ENCODE data around the gene SETD2.

DNA sequence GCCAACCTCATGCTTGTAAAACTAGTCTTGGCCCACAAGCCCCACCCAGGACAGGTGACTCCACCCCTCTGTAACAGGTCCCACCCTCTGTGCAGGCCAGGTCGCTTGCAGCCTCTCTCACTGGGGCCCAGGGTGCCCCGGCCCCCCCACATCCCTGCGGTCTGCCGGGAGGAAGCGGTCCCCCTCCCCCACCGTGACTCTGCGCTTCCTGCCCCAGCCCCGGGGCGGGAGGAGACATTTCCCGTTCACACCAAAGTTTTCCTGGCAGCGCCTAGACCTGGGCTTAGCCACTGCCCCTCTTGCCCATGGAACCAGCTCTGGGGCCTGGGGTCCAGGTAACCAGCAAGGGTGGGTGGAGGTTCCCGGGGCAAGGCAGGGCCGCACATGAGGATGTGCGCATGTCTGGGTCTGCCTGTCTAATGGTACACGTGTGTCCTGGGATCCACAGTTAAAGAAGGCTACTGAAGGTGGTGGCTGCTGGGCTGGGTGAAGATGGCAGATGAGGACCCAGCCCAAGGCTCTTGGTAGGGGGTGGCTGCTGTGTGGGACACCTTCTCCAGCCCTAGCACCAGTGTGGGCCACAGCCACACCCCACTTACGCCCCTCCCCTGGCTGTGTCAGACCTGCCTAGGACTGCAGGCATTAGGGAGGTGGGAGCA lies 176.0 kb downstream of the SETD2 start:
- no peak for TF ChIP-seq POLR2A (IDR thresholded peaks at IDR 0.05)
- TF ChIP-seq, protein P1, sequence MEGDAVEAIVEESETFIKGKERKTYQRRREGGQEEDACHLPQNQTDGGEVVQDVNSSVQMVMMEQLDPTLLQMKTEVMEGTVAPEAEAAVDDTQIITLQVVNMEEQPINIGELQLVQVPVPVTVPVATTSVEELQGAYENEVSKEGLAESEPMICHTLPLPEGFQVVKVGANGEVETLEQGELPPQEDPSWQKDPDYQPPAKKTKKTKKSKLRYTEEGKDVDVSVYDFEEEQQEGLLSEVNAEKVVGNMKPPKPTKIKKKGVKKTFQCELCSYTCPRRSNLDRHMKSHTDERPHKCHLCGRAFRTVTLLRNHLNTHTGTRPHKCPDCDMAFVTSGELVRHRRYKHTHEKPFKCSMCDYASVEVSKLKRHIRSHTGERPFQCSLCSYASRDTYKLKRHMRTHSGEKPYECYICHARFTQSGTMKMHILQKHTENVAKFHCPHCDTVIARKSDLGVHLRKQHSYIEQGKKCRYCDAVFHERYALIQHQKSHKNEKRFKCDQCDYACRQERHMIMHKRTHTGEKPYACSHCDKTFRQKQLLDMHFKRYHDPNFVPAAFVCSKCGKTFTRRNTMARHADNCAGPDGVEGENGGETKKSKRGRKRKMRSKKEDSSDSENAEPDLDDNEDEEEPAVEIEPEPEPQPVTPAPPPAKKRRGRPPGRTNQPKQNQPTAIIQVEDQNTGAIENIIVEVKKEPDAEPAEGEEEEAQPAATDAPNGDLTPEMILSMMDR (IDR thresholded peaks at IDR 0.05), result no peak

All from stomach (tissue), 4 donors.